NCI-H526 treated with DMSO at 0.1 percent for 48 hours (cell line): ENCODE measurements around the gene DDIT3.
A peak's percentile ranks its signal among the peaks of the same experiment; 100 is the strongest.

Experiments
- DNase-seq: peaks from one replicate; lab custom pipeline; 2025; lab: John Stamatoyannopoulos, UW

DDIT3 gene

GRCh38 chr12:57547288-57548012, 27.1 kb upstream of the DDIT3 start:
- DNase-seq, result no peak

DNA sequence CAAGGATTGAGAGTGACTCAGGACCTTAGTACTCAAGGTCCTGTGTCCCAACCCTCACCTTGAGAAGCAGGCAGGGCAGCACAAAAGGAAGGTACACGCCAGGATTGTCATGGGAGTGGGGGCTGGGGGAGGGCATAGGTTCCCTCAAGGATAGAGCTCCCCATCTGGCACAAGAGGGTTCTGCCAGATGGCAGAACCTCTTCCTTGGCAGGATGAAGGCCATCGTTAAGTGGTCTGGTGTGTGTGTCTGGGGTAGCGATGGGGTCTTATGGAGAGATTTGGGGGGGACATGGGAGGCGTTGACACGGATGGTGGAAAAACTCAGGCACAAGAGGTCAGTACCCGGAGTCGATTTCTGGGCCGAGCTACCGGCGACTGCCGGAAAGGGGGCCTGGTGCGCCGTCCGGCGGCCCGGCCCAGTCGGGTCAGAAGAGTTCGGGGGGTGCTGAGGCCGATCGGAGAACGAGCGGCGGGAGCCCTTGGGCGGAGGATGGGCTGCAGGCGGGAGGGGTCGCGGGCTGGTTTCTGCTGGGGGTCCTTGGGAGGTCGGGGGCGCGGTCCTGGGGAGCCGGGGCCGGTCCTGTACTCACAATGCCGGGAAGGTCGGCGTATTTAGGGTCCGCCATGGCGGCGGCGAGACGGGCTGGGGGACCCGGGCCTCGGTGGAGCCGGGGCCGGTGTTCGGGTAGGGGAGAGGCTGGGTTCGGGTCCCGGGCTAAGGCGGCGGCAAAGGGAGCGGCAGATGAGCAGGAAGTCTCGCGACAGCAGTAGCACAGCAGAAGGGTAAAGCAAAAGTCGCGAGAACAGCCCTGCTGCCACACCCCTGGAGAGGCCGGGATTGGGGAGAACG, 26.3 kb upstream of the DDIT3 start, which contains the start of gene DCTN2:
Gene DCTN2, minus strand, starts transcription at position 755 of the 850 bp plus-strand sequence. Its CDS starts 129 bp downstream, at position 626.
- DNase-seq, result peak; percentile 96

DNA sequence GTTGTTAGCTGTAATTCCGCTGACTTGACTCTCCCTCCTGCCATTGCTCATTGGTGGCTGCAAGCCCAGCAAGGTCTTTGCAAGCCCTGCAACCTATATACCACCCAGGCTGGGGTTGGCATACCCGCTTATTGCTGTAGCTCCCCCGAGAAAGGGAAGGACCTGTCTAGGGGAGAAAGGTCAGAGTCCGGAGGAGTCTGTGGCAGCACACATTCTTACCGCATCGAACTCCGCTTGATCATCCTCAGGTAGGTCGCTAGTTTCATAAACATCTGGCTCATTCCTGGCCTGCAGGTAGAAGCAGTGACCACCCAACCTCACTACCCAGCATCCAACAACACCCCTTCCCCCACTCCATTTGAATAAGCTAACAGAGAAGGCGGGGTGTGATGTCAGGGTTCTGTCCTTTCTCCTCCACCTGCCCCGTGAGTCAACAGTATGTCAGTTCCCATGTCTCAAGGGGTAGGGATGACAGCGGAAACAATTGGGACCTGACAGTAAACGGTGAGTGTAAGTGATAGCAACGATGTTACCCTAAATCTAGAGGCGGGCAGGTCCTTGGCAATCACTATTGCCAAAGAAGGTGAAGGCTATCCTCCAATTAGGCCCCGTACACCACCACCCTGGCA, 25.6 kb upstream of the DDIT3 start:
- DNase-seq, result peak; percentile 70

- no peak for DNase-seq
Observed at GRCh38 chr12:57543581-57543980, 23.3 kb upstream of the DDIT3 start.

DNA sequence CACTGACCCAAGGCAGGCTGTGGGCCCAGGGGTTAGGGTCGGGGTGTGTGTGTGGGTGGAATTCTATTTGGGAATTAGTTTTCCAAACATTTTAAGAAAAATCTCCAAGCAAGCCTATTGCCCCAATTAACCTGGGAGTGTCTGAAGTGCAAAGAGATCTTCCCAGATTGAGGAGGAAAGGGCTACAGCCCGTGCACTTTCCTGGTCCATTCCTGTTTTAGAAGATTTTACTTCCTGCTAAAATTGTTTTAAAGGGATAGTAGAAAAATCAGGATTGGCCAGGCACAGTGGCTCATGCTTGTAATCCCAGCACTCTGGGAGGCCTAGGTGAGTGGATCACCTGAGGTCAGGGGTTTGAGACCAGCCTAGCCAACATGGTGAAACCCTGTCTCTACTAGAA, 21.4 kb upstream of the DDIT3 start:
- DNase-seq, result no peak

- DNase-seq, result no peak
Observed at GRCh38 chr12:57541001-57541400, 20.7 kb upstream of the DDIT3 start.

DNA sequence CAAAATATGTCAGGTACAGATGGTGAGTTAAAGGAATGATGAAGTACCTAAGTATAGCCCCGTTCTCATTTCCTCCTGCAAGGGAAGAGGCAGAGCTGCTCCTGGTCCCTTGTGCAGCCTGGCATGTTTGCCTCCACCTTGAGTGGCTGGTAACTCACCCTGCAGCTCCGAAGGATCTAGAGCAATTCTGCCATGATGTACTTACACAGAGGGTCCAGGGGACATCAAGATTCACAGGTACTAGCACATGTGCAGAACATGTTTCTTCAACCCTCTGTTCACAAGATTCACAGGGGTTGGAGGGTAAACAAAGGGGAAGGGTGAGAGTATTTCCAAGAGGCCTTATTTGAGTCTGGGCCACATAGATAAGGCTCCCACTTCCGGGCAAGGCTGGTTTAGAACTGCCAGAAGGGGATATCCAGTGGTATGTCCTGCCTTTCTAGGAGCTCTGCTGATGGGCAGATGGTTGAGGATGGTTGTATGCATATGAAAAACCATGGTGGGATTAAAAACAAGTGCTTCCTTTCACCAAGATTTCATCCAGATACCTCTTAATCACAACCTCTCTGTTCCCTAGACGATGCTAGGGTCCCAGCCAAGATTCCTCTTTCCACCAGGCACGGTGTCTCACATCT, 18.9 kb upstream of the DDIT3 start:
- no peak for DNase-seq

DNA sequence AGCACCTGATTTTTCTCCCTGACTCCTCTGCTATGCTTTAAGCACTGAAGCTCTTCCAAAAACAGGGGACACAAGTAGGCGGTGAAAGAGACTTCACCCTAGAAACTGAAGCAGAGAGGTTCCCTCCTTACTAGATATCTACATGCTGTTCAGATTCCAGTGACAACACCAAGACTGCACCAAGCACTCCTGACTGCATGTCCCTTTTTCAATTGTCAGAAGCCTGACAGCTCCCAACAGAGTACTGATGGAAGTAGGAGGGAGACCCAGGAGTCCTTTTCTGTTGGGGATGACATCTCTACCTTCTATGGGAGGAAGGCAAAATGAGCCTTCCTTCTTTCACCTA, 16.3 kb upstream of the DDIT3 start:
- no peak for DNase-seq

GRCh38 chr12:57535764-57536596, 15.7 kb upstream of the DDIT3 start:
- DNase-seq, result no peak

- DNase-seq, result no peak
Observed at GRCh38 chr12:57534991-57535543, 14.8 kb upstream of the DDIT3 start.

GRCh38 chr12:57534250-57534649, 13.9 kb upstream of the DDIT3 start:
- no peak for DNase-seq

- DNase-seq, result no peak
Observed at GRCh38 chr12:57533108-57533507, 12.8 kb upstream of the DDIT3 start.

DNA sequence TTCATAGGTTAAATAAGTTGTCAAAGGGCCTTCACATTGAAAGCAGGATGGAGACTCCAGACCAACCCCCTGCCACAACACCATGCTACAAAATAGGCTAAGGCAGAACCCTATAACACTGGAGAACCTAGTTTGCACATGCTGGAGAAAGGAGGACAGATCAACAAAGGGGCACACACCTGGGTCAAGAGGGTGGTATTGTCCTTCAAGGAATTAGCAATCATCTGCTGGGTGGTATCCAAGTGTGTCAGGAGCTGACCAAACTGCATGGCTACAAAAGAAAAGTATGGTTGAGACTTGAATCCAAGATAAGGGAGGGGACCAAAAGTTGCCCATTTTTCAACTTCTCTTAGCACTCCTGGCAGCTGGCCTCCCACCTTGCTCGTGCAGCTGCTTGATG, 11.5 kb upstream of the DDIT3 start:
- no peak for DNase-seq

DNA sequence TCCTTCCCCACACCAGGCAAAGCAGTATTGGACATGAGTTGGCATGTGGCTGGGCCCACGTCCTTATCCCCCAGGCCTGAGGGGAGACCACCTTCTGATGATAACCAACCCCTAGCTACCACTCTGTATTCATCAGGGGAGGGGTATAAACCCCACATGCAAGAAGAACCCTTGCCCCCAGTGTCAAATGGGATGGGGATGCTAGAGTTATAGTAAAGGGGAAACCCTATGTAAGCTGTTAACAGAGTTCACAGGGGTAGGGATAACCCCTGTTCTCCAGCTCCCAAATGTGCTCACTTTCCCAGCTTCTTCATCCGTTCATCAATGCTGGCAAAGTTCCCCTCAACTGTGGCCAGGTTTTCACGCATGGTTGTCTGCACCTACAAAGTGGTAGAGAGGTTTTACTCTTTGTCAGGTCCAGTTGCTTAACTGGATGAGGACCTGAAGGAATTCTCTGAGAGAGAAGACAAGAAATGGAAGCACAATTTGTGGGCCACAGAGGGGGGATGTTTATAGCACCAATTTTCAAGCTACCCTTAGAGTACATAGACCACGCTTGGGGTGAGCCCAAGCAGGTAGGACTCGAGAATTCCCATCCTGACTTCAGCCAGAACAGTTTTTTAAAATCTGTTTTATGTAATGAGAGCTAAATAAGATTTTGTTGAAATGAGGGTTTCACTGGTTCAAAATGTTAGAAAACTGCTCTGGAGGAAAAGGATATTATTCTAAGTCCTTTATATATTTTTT, 10.3 kb upstream of the DDIT3 start:
- DNase-seq, result no peak

GRCh38 chr12:57529831-57530230, 9.5 kb upstream of the DDIT3 start:
- DNase-seq, result no peak

- DNase-seq, result no peak
Observed at GRCh38 chr12:57528831-57529555, 8.7 kb upstream of the DDIT3 start.

GRCh38 chr12:57528176-57528575, 7.9 kb upstream of the DDIT3 start:
- DNase-seq, result no peak

- no peak for DNase-seq
Observed at GRCh38 chr12:57527184-57527583, 6.9 kb upstream of the DDIT3 start.

GRCh38 chr12:57526477-57527126, 6.3 kb upstream of the DDIT3 start:
- no peak for DNase-seq
